Measurements from ENCODE around the gene OCSTAMP.

DNA sequence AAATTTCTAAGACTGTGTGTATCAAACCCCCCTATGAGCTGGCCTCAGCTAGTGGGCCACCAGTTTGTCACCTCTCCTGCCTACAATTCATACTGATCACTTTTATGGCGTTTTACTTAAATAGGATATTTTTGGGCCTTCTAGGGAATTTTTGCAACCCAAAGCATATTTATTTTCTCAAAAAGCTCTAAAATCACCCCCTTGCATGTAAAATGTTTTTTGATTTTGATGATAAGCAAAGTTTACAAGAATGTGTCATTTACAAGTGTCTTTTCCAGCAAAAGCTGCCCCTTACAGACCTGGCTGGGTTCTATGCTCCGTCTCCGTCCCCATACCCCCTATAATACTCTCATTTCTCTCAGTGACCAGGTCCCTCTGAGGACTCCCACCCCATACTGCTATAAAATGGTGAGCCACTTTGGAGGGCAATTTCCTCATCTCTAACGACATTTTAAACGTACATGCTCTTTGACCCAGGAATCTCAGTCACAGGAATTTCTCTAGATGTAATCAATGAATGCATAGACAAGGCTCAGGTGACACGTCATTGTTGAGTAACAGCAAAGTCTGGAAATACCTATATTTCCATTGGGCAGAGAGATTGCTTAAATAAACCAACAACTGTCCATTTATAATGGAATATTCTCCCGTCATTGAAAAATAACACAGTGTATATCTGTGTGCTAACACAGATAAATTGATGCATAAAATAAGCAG lies 13.9 kb upstream of the OCSTAMP start:
- TF ChIP-seq POLR2A (IDR thresholded peaks at IDR 0.05) (no peak), CTCF (IDR thresholded peaks at IDR 0.05) (no peak), EP300 (IDR thresholded peaks at IDR 0.05) (no peak)

All from tibial nerve (tissue), 4 donors.